HEK293T (cell line): ENCODE results near the gene SLC35B2.

Experiments used
- BHLHE40 ChIP-seq: fragments of 450-650 bp; IDR thresholded peaks from 2 replicates; pipeline ENCODE4 v1.6.1; 2016; ENCODE audit warnings: mild to moderate bottlenecking, moderate library complexity, borderline replicate concordance
- CTBP1 ChIP-seq: fragments of 450-650 bp; IDR thresholded peaks from 2 replicates; pipeline ENCODE4 v1.6.1; 2016; ENCODE audit warnings: borderline replicate concordance
- ELF4 ChIP-seq: fragments of 450-650 bp; IDR thresholded peaks from 2 replicates; pipeline ENCODE4 v1.6.1; 2017; ENCODE audit warnings: antibody characterized with exemption
- FOXK2 ChIP-seq: fragments of 450-650 bp; IDR thresholded peaks from 2 replicates; pipeline ENCODE4 v1.6.1; 2016; ENCODE audit warnings: mild to moderate bottlenecking
- FOXM1 ChIP-seq: fragments of 450-650 bp; IDR thresholded peaks from 2 replicates; pipeline ENCODE4 v1.6.1; 2017; ENCODE audit warnings: mild to moderate bottlenecking, borderline replicate concordance
- HDGF ChIP-seq: fragments of 450-650 bp; IDR thresholded peaks from 2 replicates; pipeline ENCODE4 v1.6.1; 2017; ENCODE audit warnings: antibody characterized with exemption, borderline replicate concordance
- LEF1 ChIP-seq: fragments of 450-650 bp; IDR thresholded peaks from 2 replicates; pipeline ENCODE4 v1.6.1; 2017; ENCODE audit warnings: mild to moderate bottlenecking, borderline replicate concordance
- NFRKB ChIP-seq: fragments of 450-650 bp; IDR thresholded peaks from 2 replicates; pipeline ENCODE4 v1.6.1; 2016; ENCODE audit warnings: mild to moderate bottlenecking, moderate library complexity
- TARDBP ChIP-seq: fragments of 450-650 bp; IDR thresholded peaks from 2 replicates; pipeline ENCODE4 v1.6.1; 2016
- TF ChIP-seq, protein P1 (sequence below): fragments of 450-650 bp; IDR thresholded peaks from 2 replicates; pipeline ENCODE4 v1.6.1; 2016

DNA sequence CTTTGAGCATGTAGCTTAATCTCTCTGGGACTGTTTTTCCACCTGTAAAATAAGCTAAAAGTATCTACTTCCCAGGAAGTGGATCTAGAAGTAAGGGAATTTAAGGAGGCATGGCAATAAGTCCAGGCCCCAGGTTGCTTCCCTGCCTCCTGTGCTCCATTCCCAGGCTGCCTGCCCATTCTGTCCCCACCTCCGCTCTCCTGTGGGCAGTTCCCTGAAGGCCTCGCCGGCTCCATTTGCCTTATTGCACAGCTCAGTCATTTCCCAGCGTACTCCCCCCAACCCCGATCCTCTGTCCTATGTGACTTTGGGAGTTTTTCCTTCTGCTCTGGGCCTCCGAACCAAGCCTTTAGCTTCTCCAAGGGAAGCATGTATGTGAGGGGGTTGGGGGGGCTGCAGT lies 29.3 kb downstream of the SLC35B2 start:
- no peak for TF ChIP-seq TARDBP
- TF ChIP-seq LEF1 = no peak
- TF ChIP-seq ELF4 = no peak
- TF ChIP-seq NFRKB = no peak
- TF ChIP-seq CTBP1 = no peak
- TF ChIP-seq FOXM1 = no peak
- TF ChIP-seq FOXK2 = no peak
- TF ChIP-seq, protein P1, sequence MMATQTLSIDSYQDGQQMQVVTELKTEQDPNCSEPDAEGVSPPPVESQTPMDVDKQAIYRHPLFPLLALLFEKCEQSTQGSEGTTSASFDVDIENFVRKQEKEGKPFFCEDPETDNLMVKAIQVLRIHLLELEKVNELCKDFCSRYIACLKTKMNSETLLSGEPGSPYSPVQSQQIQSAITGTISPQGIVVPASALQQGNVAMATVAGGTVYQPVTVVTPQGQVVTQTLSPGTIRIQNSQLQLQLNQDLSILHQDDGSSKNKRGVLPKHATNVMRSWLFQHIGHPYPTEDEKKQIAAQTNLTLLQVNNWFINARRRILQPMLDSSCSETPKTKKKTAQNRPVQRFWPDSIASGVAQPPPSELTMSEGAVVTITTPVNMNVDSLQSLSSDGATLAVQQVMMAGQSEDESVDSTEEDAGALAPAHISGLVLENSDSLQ = no peak
- no peak for TF ChIP-seq HDGF
- no peak for TF ChIP-seq BHLHE40
